K562 (cell line): ENCODE results near the gene CDH16. TPM values are rescaled to one million over a fixed set of nuclear protein-coding genes. Genes with fewer than 3 reads are reported as not detected.

Experiments used
- CBX3 ChIP-seq, 2 experiments: IDR thresholded peaks; 1 replicate in 1 of 2; 2 replicates in 1 of 2; pipeline ENCODE4 v1.6.1; 2012; ENCODE audit warnings: inconsistent platforms in 2 of 2, low read length in 2 of 2, borderline replicate concordance in 1 of 2, control low read depth in 1 of 2
- CREBBP ChIP-seq: IDR thresholded peaks from one replicate; pipeline ENCODE4 v1.6.1; 2012; ENCODE audit warnings: low read depth, mild to moderate bottlenecking, control low read depth, inconsistent platforms, low read length
- FOXA1 ChIP-seq: fragments of 450-650 bp; IDR thresholded peaks from 2 replicates; pipeline ENCODE4 v1.6.1; 2016; ENCODE audit warnings: mild to moderate bottlenecking, borderline replicate concordance
- HCFC1 ChIP-seq: IDR thresholded peaks from 2 replicates; pipeline ENCODE4 v1.6.1; 2012; ENCODE audit warnings: low read depth, low read length, improper control_type of control experiment
- KDM5B ChIP-seq: fragments of 200-600 bp; sonication (generic); IDR thresholded peaks from 2 replicates; pipeline ENCODE4 v1.6.1; 2012; ENCODE audit warnings: low read depth, mild to moderate bottlenecking, moderate library complexity, low read length, control low read depth, inconsistent platforms; ENCODE audit not compliant: insufficient replicate concordance
- MTA1 ChIP-seq: fragments of 450-650 bp; IDR thresholded peaks from 2 replicates; pipeline ENCODE4 v1.6.1; 2017; ENCODE audit warnings: borderline replicate concordance
- NCOA6 ChIP-seq: fragments of 450-650 bp; IDR thresholded peaks from 2 replicates; pipeline ENCODE4 v1.6.1; 2017; ENCODE audit warnings: mild to moderate bottlenecking
- NFE2L1 ChIP-seq: fragments of 450-650 bp; IDR thresholded peaks from 2 replicates; pipeline ENCODE4 v1.6.1; 2016; ENCODE audit warnings: missing genetic modification characterization, low read depth, mild to moderate bottlenecking, missing compliant biosample characterization, moderate library complexity, borderline replicate concordance
- NR2F6 ChIP-seq: fragments of 450-650 bp; formaldehyde crosslinking; IDR thresholded peaks from 2 replicates; pipeline ENCODE4 v1.4.0; 2020; ENCODE audit warnings: mild to moderate bottlenecking
- POLR2H ChIP-seq: IDR thresholded peaks from 2 replicates; pipeline ENCODE4 v1.6.1; 2016; ENCODE audit warnings: missing genetic modification characterization, low read depth, mild to moderate bottlenecking, control low read depth, missing compliant biosample characterization, moderate library complexity
- POU5F1 ChIP-seq: fragments of 150-350 bp; IDR thresholded peaks from 2 replicates; pipeline ENCODE4 v1.6.1; 2014; ENCODE audit warnings: borderline replicate concordance, low read length, low read depth, mild to moderate bottlenecking; ENCODE audit not compliant: partially characterized antibody
- SAP30 ChIP-seq: fragments of 200-600 bp; sonication (generic); IDR thresholded peaks from 2 replicates; pipeline ENCODE4 v1.6.1; 2012; ENCODE audit warnings: borderline replicate concordance, low read depth, mild to moderate bottlenecking, moderate library complexity, low read length, control low read depth, inconsistent platforms; ENCODE audit not compliant: insufficient read depth, poor library complexity, severe bottlenecking
- SIN3B ChIP-seq: fragments of 450-650 bp; IDR thresholded peaks from 2 replicates; pipeline ENCODE4 v1.6.1; 2017; ENCODE audit warnings: low read depth, mild to moderate bottlenecking, moderate library complexity
- SMAD1 ChIP-seq: fragments of 150-350 bp; IDR thresholded peaks from 2 replicates; pipeline ENCODE4 v1.6.1; 2014; ENCODE audit warnings: low read length, low read depth; ENCODE audit not compliant: partially characterized antibody
- TCFL5 ChIP-seq: fragments of 250-450 bp; sonication (Bioruptor Pico); conservative IDR thresholded peaks from 2 replicates; pipeline ENCODE4 v1.6.1; 2021; ENCODE audit warnings: mild to moderate bottlenecking, moderate library complexity, matching md5 sums
- ZBED1 ChIP-seq: IDR thresholded peaks from 2 replicates; pipeline ENCODE4 v1.6.1; 2014
- ZNF436 ChIP-seq: fragments of 250-450, 450-650 bp; sonication (Bioruptor Pico); formaldehyde crosslinking; IDR thresholded peaks from 2 replicates; pipeline ENCODE4 v1.7.0; 2020; ENCODE audit warnings: mild to moderate bottlenecking
- polyA plus RNA-seq, 8 experiments: library from polyadenylated mRNA; depleted of rRNA in 4 of 8; stranded (reverse) in 5 of 8; unstranded in 3 of 8; fragments of >200 nt; fragmentation: Nextera tagmentation in 2 of 8; fragmentation: Illumina TruSeq in 1 of 8; extraction: Ambion mirVana in 2 of 8; extraction: Trizol in 1 of 8; gene quantifications; 2 replicates each; pipeline versions ENCODE4 v1.2.1 to v1.2.3, GENCODE V29; 2011 to 2014; ENCODE audit warnings: inconsistent platforms in 1 of 8, missing spikeins in 1 of 8
- total RNA-seq, 7 experiments: library from RNA; depleted of rRNA in 6 of 7; stranded (reverse); fragments of >200 nt in 6 of 7; fragmentation: Illumina TruSeq in 2 of 7; extraction: Trizol in 2 of 7; gene quantifications; 2 replicates each; pipeline versions ENCODE4 v1.2.1 to v1.2.3, GENCODE V29; 2011 to 2021; ENCODE audit warnings: low replicate concordance in 1 of 7
- TF ChIP-seq, protein P1 (sequence below): fragments of 250-450 bp; sonication (Bioruptor Pico); IDR thresholded peaks from 2 replicates; pipeline ENCODE4 v1.5.0; 2020; ENCODE audit warnings: mild to moderate bottlenecking, borderline replicate concordance
- TF ChIP-seq, protein P2 (sequence below): fragments of 450-650 bp; IDR thresholded peaks from 2 replicates; pipeline ENCODE4 v1.6.1; 2018; ENCODE audit warnings: mild to moderate bottlenecking, low read depth; ENCODE audit not compliant: partially characterized antibody
- TF ChIP-seq, protein P3 (sequence below): fragments of 250-450 bp; sonication (Bioruptor Pico); IDR thresholded peaks from 2 replicates; pipeline ENCODE4 v1.4.0; 2020; ENCODE audit warnings: borderline replicate concordance
- TF ChIP-seq, protein P4 (sequence below): fragments of 250-450 bp; sonication (Bioruptor Pico); IDR thresholded peaks from 2 replicates; pipeline ENCODE4 v1.5.1; 2021; ENCODE audit warnings: mild to moderate bottlenecking

The CDH16 gene
- total and polyA plus RNA-seq, 9 of the 15 experiments (the other 6 are each of a cell fraction or from before 2014, with no cell fraction given) = not detected

DNA sequence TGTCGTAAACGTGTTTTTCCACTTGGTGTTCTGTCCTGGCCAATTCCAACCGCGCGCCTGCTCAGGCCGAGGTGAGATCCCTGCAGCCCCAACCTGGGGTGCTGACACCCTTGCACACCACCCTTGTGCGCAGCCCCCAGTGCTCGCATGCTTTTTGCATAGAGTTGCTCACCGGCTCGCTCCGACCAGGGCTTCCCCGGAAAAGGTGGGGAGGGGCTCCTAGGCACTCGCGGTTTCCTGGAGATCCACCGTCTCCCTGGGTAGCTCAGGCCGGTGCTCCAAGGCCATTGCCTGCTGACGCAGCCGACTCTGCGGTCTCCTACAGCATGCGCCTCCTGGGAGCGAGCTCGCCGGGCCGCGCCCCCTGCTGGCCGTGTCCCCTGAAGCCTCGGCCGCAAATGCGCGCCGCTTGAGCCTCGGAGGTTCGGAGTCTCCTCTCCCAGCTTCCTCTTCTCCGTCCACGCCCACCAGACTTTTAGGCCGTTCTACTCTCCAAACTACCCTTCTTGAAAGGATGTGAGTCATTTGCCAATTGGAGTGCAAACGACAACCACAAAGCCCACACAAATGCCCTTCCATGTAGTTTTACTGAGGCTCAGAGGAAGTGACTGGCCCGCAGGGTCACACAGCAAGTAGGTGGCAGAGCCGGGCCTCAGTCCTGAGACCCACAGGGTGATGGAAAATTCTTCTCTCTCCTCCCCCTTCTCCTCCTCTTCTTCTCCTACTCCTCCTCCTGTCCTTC, 45.6 kb downstream of the CDH16 start (continued):
- TF ChIP-seq, protein P1, sequence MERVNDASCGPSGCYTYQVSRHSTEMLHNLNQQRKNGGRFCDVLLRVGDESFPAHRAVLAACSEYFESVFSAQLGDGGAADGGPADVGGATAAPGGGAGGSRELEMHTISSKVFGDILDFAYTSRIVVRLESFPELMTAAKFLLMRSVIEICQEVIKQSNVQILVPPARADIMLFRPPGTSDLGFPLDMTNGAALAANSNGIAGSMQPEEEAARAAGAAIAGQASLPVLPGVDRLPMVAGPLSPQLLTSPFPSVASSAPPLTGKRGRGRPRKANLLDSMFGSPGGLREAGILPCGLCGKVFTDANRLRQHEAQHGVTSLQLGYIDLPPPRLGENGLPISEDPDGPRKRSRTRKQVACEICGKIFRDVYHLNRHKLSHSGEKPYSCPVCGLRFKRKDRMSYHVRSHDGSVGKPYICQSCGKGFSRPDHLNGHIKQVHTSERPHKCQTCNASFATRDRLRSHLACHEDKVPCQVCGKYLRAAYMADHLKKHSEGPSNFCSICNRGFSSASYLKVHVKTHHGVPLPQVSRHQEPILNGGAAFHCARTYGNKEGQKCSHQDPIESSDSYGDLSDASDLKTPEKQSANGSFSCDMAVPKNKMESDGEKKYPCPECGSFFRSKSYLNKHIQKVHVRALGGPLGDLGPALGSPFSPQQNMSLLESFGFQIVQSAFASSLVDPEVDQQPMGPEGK (CRISPR knock-in tag) = no peak
- TF ChIP-seq, protein P2, sequence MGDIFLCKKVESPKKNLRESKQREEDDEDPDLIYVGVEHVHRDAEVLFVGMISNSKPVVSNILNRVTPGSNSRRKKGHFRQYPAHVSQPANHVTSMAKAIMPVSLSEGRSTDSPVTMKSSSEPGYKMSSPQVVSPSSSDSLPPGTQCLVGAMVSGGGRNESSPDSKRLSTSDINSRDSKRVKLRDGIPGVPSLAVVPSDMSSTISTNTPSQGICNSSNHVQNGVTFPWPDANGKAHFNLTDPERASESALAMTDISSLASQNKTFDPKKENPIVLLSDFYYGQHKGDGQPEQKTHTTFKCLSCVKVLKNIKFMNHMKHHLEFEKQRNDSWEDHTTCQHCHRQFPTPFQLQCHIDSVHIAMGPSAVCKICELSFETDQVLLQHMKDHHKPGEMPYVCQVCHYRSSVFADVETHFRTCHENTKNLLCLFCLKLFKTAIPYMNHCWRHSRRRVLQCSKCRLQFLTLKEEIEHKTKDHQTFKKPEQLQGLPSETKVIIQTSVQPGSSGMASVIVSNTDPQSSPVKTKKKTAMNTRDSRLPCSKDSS = no peak
- TF ChIP-seq POU5F1 (no peak), CBX3 (IDR thresholded peaks at IDR 0.05; ENCODE audit: borderline replicate concordance in 1 of 2, low read length in 2 of 2) (peak in 1 of 2 experiments; percentile 89; a peak in 1 of 3 replicates), NR2F6 (CRISPR knock-in tag) (no peak), HCFC1 (peak; percentile 25; the same call in 1 of the 2 replicates), POLR2H (tag) (no peak), SIN3B (peak; percentile 9; the same call in 1 of the 2 replicates), FOXA1 (no peak), ZNF436 (no peak), TCFL5 (CRISPR knock-in tag) (no peak), SMAD1 (no peak), MTA1 (peak; percentile 36; the same call in 1 of the 2 replicates), NFE2L1 (tag) (no peak), NCOA6 (no peak), KDM5B (peak; percentile 70), ZBED1 (no peak), CREBBP (no peak), SAP30 (no peak)
- TF ChIP-seq, protein P3, sequence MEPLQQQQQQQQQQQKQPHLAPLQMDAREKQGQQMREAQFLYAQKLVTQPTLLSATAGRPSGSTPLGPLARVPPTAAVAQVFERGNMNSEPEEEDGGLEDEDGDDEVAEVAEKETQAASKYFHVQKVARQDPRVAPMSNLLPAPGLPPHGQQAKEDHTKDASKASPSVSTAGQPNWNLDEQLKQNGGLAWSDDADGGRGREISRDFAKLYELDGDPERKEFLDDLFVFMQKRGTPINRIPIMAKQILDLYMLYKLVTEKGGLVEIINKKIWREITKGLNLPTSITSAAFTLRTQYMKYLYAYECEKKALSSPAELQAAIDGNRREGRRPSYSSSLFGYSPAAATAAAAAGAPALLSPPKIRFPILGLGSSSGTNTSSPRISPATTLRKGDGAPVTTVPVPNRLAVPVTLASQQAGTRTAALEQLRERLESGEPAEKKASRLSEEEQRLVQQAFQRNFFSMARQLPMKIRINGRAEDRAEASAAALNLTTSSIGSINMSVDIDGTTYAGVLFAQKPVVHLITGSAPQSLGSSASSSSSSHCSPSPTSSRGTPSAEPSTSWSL (CRISPR knock-in tag) = no peak
- TF ChIP-seq, protein P4, sequence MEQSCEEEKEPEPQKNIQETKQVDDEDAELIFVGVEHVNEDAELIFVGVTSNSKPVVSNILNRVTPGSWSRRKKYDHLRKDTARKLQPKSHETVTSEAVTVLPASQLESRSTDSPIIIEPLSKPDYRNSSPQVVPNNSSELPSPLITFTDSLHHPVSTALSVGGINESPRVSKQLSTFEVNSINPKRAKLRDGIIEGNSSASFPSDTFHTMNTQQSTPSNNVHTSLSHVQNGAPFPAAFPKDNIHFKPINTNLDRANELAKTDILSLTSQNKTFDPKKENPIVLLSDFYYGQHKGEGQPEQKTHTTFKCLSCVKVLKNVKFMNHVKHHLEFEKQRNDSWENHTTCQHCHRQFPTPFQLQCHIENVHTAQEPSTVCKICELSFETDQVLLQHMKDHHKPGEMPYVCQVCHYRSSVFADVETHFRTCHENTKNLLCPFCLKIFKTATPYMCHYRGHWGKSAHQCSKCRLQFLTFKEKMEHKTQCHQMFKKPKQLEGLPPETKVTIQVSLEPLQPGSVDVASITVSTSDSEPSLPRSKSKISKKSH = no peak
